Measurements from ENCODE around the gene COBLL1.

The COBLL1 gene

DNA sequence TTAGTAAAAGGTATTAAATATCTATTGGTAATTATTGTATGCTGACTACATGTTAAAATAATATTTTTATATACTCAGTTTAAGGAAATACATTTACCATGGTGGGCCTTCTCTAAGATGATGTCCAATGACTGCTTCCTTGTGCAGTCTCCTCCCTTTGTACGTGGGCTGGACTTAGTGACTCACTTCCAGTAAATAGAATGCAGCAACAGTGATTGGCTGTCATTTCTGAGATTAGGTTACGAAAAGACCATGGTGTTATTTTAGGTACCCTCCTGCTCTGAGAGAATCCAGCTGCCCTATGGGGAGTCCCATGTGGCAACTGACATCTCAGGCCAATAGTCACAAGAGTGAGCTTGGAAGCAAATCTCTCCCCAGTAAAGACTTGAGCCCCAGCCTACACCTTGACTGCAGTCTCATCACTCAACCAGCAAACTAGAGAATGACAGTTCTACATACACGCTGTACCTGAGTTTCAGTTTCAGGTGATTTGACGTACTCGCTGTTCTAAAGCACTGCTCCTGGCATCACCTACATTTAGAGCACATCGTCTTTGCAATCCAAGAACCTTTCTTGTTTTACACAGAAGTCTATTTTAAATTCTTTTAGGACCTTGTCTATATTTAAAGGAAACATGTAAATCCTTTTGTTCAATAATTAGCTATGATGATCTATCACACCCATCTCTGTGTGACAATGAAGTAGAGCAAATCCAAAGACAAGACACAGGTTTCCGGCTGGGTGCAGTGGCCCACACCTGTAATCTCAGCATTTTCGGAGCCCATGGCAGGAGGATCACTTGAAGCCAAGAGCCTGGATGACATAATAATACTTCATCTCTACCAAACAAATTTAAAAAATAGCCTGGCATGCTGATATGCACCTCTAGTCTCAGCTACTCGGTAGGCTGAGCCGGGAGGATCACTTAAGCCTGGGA lies 87.2 kb downstream of the COBLL1 start:
- WGBS, 2 experiments (ENCODE audit: insufficient coverage in 2 of 2) = 99 to 100% methylated on average over 6 to 7 of the region's 10 CpGs
- H3K4me3 ChIP-seq (ENCODE audit: extremely low read depth, insufficient read depth, low read length, poor library complexity, severe bottlenecking) = no peak overlapping the region
- no peaks in the 10 kb centered on the region for H3K36me3 ChIP-seq (ENCODE audit: control insufficient read depth, insufficient read depth, low read length)
- no peak overlapping the region for H3K27ac ChIP-seq (ENCODE audit: low read depth, low read length, severe bottlenecking)
- H3K4me1 ChIP-seq (ENCODE audit: control insufficient read depth, insufficient read depth, low read length, poor library complexity, severe bottlenecking) = no peaks in the 10 kb centered on the region
- no peaks in the 10 kb centered on the region for H3K9me3 ChIP-seq (ENCODE audit: control insufficient read depth, low read length)

- H3K4me1 ChIP-seq (ENCODE audit: control insufficient read depth, insufficient read depth, low read length, poor library complexity, severe bottlenecking) = no peaks in the 10 kb centered on the region
- H3K4me3 ChIP-seq (ENCODE audit: extremely low read depth, insufficient read depth, low read length, poor library complexity, severe bottlenecking) = no peak overlapping the region
- no peaks in the 10 kb centered on the region for H3K9me3 ChIP-seq (ENCODE audit: control insufficient read depth, low read length)
- no peak overlapping the region for H3K27ac ChIP-seq (ENCODE audit: low read depth, low read length, severe bottlenecking)
- 100% methylated on average over 1 of the region's 1 CpG for WGBS, 2 experiments (ENCODE audit: insufficient coverage in 2 of 2)
- no peaks in the 10 kb centered on the region for H3K36me3 ChIP-seq (ENCODE audit: control insufficient read depth, insufficient read depth, low read length)
Observed at GRCh38 chr2:164752956-164753355, 88.7 kb downstream of the COBLL1 start.

GRCh38 chr2:164747783-164748433 lies 93.7 kb downstream of the COBLL1 start:
- Histone ChIP-seq H3K9me3 (ENCODE audit: control insufficient read depth, low read length) (no peaks in the 10 kb centered on the region), H3K4me3 (ENCODE audit: extremely low read depth, insufficient read depth, low read length, poor library complexity, severe bottlenecking) (no peak overlapping the region), H3K4me1 (ENCODE audit: control insufficient read depth, insufficient read depth, low read length, poor library complexity, severe bottlenecking) (peaks cover 4% of the 10 kb centered on the region), H3K36me3 (ENCODE audit: control insufficient read depth, insufficient read depth, low read length) (no peaks in the 10 kb centered on the region), H3K27ac (ENCODE audit: low read depth, low read length, severe bottlenecking) (no peak overlapping the region)
- 100% methylated on average over 1 of the region's 3 CpGs; no CpG with 5 or more reads in 1 of the 2 experiments for WGBS, 2 experiments (ENCODE audit: insufficient coverage in 2 of 2)

DNA sequence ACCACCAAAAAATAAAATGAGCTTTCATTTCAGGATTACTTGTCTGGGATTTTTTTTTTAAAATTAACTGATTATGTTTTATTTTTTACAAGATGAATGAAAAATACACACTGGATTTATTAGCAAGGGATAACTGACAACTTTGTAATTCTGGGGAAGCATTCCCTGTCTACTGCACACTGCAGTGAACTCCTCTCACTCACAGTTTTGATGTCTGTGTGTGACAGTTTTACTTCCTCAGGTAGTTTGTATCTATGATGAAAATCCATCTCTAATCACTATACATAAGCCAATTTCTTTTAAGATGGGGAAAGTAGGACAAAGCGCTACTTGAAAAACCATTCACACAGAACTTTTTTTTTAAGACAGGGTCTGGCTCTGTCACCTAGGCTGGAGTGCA lies 94.5 kb downstream of the COBLL1 start:
- H3K4me3 ChIP-seq (ENCODE audit: extremely low read depth, insufficient read depth, low read length, poor library complexity, severe bottlenecking) = no peak overlapping the region
- 83 to 88% methylated on average over 1 of the region's 1 CpG for WGBS, 2 experiments (ENCODE audit: insufficient coverage in 2 of 2)

DNA sequence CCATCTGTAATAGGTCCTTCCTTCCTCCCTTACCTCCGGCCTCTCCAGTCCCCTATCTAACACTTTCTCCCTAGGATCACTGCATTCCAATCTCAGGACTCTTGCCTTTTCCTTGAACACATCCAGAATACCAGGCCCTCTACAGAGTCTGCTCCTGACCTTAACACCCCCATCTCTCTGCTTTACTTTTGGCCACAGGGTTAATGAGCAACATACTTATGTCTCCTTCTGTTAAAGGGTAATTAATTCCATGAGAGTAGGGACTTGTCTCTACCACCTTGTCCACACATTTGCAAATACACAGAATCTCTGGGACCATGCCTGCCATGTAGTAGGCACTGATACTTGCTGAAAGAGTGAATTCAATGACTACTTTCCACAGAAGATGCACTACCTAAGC lies 94.9 kb downstream of the COBLL1 start:
- Histone ChIP-seq H3K9me3 (ENCODE audit: control insufficient read depth, low read length) (no peaks in the 10 kb centered on the region), H3K4me3 (ENCODE audit: extremely low read depth, insufficient read depth, low read length, poor library complexity, severe bottlenecking) (no peak overlapping the region), H3K27ac (ENCODE audit: low read depth, low read length, severe bottlenecking) (no peak overlapping the region), H3K4me1 (ENCODE audit: control insufficient read depth, insufficient read depth, low read length, poor library complexity, severe bottlenecking) (peaks cover 4% of the 10 kb centered on the region), H3K36me3 (ENCODE audit: control insufficient read depth, insufficient read depth, low read length) (no peaks in the 10 kb centered on the region)
- whole genome bisulfite sequencing, 2 experiments (ENCODE audit: insufficient coverage in 2 of 2) = 67 to 73% methylated on average over 1 of the region's 1 CpG

More for the DNA sequence above, 94.5 kb downstream of the COBLL1 start:
- Histone ChIP-seq H3K36me3 (ENCODE audit: control insufficient read depth, insufficient read depth, low read length) (no peaks in the 10 kb centered on the region), H3K9me3 (ENCODE audit: control insufficient read depth, low read length) (no peaks in the 10 kb centered on the region), H3K4me1 (ENCODE audit: control insufficient read depth, insufficient read depth, low read length, poor library complexity, severe bottlenecking) (peaks cover 4% of the 10 kb centered on the region), H3K27ac (ENCODE audit: low read depth, low read length, severe bottlenecking) (no peak overlapping the region)

DNA sequence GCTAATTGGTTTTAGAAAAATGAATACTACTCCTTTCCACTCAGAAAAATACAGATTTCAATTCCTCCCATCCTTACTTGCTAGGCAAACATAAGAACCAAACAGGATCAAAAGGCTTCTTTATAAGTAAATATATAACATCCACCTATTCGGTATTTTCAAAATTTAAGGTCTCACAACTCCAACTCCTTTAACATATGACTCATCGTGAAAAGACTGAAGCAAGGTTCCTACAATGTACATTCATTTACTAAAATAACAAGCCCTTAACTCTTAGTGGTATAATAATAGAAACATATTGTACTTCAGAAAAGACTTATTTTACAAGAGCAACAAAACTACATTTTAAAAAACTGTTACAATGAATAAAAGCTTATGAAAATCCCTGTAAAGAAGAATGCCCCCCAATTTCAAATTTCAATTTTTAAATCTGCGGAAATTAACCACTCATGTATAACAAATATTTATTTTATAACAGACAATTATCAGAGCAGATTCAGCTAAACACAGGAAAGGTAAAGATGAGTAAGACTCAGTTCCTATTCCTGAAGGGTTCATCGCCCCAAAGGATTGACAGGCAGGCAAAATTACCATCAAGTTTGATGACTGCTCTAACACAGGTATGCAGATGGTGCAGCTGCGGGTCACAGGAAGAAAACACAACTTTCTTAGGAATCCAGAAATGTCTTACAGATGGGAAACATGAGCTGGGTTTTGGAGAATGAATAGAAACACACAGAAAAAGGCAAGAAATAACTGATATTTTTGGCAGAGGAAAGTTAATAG lies 96.4 kb downstream of the COBLL1 start:
- WGBS, 2 experiments (ENCODE audit: insufficient coverage in 2 of 2) = 88 to 100% methylated on average over 2 of the region's 5 CpGs

GRCh38 chr2:164742738-164743317 lies 98.8 kb downstream of the COBLL1 start:
- no peak overlapping the region for H3K4me3 ChIP-seq (ENCODE audit: extremely low read depth, insufficient read depth, low read length, poor library complexity, severe bottlenecking)
- WGBS, 2 experiments (ENCODE audit: insufficient coverage in 2 of 2) = no CpG with 5 or more reads among the region's 4 CpGs
- H3K36me3 ChIP-seq (ENCODE audit: control insufficient read depth, insufficient read depth, low read length) = no peaks in the 10 kb centered on the region

More for the DNA sequence above, 96.4 kb downstream of the COBLL1 start:
- no peaks in the 10 kb centered on the region for H3K9me3 ChIP-seq (ENCODE audit: control insufficient read depth, low read length)
- H3K27ac ChIP-seq (ENCODE audit: low read depth, low read length, severe bottlenecking) = no peak overlapping the region
- H3K4me3 ChIP-seq (ENCODE audit: extremely low read depth, insufficient read depth, low read length, poor library complexity, severe bottlenecking) = no peak overlapping the region
- no peaks in the 10 kb centered on the region for H3K36me3 ChIP-seq (ENCODE audit: control insufficient read depth, insufficient read depth, low read length)
- H3K4me1 ChIP-seq (ENCODE audit: control insufficient read depth, insufficient read depth, low read length, poor library complexity, severe bottlenecking) = peaks cover 4% of the 10 kb centered on the region

DNA sequence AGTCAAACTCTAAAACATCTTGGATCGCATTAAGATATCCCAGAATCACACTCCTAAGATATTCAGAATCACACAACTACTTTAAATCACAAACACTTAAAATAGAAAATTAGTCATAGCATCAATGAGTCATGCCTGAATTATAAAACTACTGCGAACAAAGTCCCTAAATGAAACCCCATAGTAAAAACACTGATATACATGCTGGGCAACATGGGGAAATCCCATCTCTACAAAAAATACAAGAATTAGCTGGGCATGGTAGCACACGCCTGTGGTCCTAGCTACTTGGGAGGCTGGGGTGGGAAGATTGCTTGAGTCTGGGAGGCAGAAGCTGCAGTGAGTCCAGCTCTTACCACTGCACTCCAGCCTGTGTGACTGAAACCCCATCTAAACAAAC lies 101.7 kb downstream of the COBLL1 start:
- no peak overlapping the region for H3K27ac ChIP-seq (ENCODE audit: low read depth, low read length, severe bottlenecking)
- no peak overlapping the region for H3K4me3 ChIP-seq (ENCODE audit: extremely low read depth, insufficient read depth, low read length, poor library complexity, severe bottlenecking)

More at GRCh38 chr2:164742738-164743317, 98.8 kb downstream of the COBLL1 start:
- Histone ChIP-seq H3K27ac (ENCODE audit: low read depth, low read length, severe bottlenecking) (no peak overlapping the region), H3K4me1 (ENCODE audit: control insufficient read depth, insufficient read depth, low read length, poor library complexity, severe bottlenecking) (peaks cover 9% of the 10 kb centered on the region), H3K9me3 (ENCODE audit: control insufficient read depth, low read length) (no peaks in the 10 kb centered on the region)

DNA sequence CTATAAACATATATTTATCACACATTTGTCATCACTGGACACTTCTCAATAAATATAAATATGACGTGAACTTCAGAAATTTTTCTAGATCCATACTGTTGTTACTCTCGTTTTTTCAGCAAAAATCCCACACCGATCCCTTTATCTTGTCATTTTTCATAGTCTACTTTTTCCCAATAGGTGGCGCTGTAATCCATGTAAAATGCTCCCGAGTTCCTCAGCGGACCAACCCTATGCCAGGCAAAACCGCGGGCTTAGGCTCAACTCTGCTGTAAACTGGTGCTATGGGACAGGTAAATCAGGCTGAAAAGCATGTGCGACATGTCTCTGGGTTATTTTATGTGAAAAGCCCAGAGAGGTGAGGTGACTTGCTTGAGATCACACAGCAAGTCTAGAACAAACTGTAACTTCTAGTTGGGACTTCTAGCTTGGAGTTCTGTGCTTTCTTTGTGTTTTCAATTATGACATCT lies 104.0 kb downstream of the COBLL1 start:
- H3K4me1 ChIP-seq (ENCODE audit: control insufficient read depth, insufficient read depth, low read length, poor library complexity, severe bottlenecking) = peaks cover 26% of the 10 kb centered on the region
- H3K27ac ChIP-seq (ENCODE audit: low read depth, low read length, severe bottlenecking) = no peak overlapping the region
- 2 to 3% methylated on average over 8 to 9 of the region's 9 CpGs for whole genome bisulfite sequencing, 2 experiments (ENCODE audit: insufficient coverage in 2 of 2)
- no peaks in the 10 kb centered on the region for H3K36me3 ChIP-seq (ENCODE audit: control insufficient read depth, insufficient read depth, low read length)
- no peak overlapping the region for H3K4me3 ChIP-seq (ENCODE audit: extremely low read depth, insufficient read depth, low read length, poor library complexity, severe bottlenecking)
- no peaks in the 10 kb centered on the region for H3K9me3 ChIP-seq (ENCODE audit: control insufficient read depth, low read length)

More for the DNA sequence above, 101.7 kb downstream of the COBLL1 start:
- Histone ChIP-seq H3K4me1 (ENCODE audit: control insufficient read depth, insufficient read depth, low read length, poor library complexity, severe bottlenecking) (peaks cover 11% of the 10 kb centered on the region), H3K9me3 (ENCODE audit: control insufficient read depth, low read length) (no peaks in the 10 kb centered on the region), H3K36me3 (ENCODE audit: control insufficient read depth, insufficient read depth, low read length) (no peaks in the 10 kb centered on the region)
- 81 to 83% methylated on average over 1 to 3 of the region's 3 CpGs for WGBS, 2 experiments (ENCODE audit: insufficient coverage in 2 of 2)

GRCh38 chr2:164735309-164735919 lies 106.2 kb downstream of the COBLL1 start:
- H3K9me3 ChIP-seq (ENCODE audit: control insufficient read depth, low read length) = no peaks in the 10 kb centered on the region
- no peak overlapping the region for H3K4me3 ChIP-seq (ENCODE audit: extremely low read depth, insufficient read depth, low read length, poor library complexity, severe bottlenecking)
- no peaks in the 10 kb centered on the region for H3K36me3 ChIP-seq (ENCODE audit: control insufficient read depth, insufficient read depth, low read length)
- WGBS, 2 experiments (ENCODE audit: insufficient coverage in 2 of 2) = 90 to 94% methylated on average over 3 of the region's 4 CpGs
- H3K4me1 ChIP-seq (ENCODE audit: control insufficient read depth, insufficient read depth, low read length, poor library complexity, severe bottlenecking) = peaks cover 26% of the 10 kb centered on the region
- H3K27ac ChIP-seq (ENCODE audit: low read depth, low read length, severe bottlenecking) = no peak overlapping the region
